Psoas muscle (tissue), 8 donors: ENCODE measurements around the gene HIPK3. TPM values are rescaled to one million over a fixed set of nuclear protein-coding genes. Genes with fewer than 3 reads are reported as not detected.
"Not testable (repeated sequence)": the region's sequence is repeated elsewhere in the genome, so short reads cannot be mapped to it uniquely, and the experiment has no call there.

ENCODE experiments used
- ATAC-seq, 4 donors: fragments of 200-7000 bp; cut with Tn5 transposase; one replicate each; pipeline ENCODE4 v1.9.1; 2020; ENCODE audit warnings: moderate library complexity in 3 of 4, mild to moderate bottlenecking in 2 of 4
- DNase-seq, 2 donors: peaks; one replicate each; pipeline ENCODE4 v3.0.0-alpha.2; 2020
- H3K27ac ChIP-seq: fragments of 200-600 bp; one replicate; pipeline ENCODE4 v1.8.0; 2022
- H3K27me3 ChIP-seq, 3 donors: fragments of 200-600 bp in 1 of 3; one replicate each; pipeline versions ENCODE4 v1.6.1 to v1.8.0; 2013 to 2022; ENCODE audit warnings: low read length in 2 of 3, mild to moderate bottlenecking in 2 of 3, moderate library complexity in 1 of 3; ENCODE audit not compliant: insufficient read depth in 3 of 3
- H3K36me3 ChIP-seq, 2 donors: fragments of 200-600 bp in 1 of 2; one replicate each; pipeline versions ENCODE4 v1.6.1 to v1.8.0; 2013 to 2022; ENCODE audit warnings: low read depth in 1 of 2, mild to moderate bottlenecking in 1 of 2, moderate library complexity in 1 of 2; ENCODE audit not compliant: insufficient read depth in 1 of 2
- H3K4me1 ChIP-seq: fragments of 200-600 bp; one replicate; pipeline ENCODE4 v1.8.0; 2022
- H3K4me3 ChIP-seq: fragments of 200-600 bp; one replicate; pipeline ENCODE4 v1.8.0; 2022; ENCODE audit warnings: mild to moderate bottlenecking
- H3K9me3 ChIP-seq: fragments of 200-600 bp; one replicate; pipeline ENCODE4 v1.8.0; 2022
- WGBS, 3 donors: extraction: QIAGEN DNeasy Blood & Tissue Kit; methylation state at CpG; one replicate each; pipeline versions ENCODE4 v1.1.6 to v1.1.7; 2013; 5-methylcytosine and 5-hydroxymethylcytosine counted together
- intact Hi-C, 2 donors: fragments of 100-400 bp; cut with DNase I; formaldehyde crosslinking; loops; one replicate each; pipeline versions ENCODE4 v1.11.0 to v1.14.2; 2022
- polyA plus RNA-seq, 3 donors: library from polyadenylated mRNA; stranded (reverse); fragments of 200-250 nt; gene quantifications; one replicate each; pipeline ENCODE4 v1.2.3, GENCODE V29; 2013
- total RNA-seq, 4 donors: library from RNA; stranded (reverse); fragmentation: NEBNext Ultra II Directional in 2 of 4; extraction: Animal tissue kit (Norgen Biotek cat#: 25700) in 2 of 4; gene quantifications; one replicate each; pipeline versions ENCODE4 v1.2.1 to v1.2.4, GENCODE V29; 2021 to 2023
- TF ChIP-seq, protein P1 (sequence below): fragments of 200-600 bp; IDR thresholded peaks from one replicate; pipeline ENCODE4 v1.8.0; 2022; ENCODE audit warnings: antibody characterized with exemption
- donor health status: healthy with polysubstance abuse.
- donor health status: DM: no; HTN: no; CAD: no; lungs with moderate emphysema.
- donor health status: Bipolar disorder and iron deficiency.
- donor health status: healthy.
- donor health status: DM: yes; HTN: yes; CAD: no.
- donor health status: DM: no; HTN: no; CAD: no.
- donor health status: DM: no; HTN: no; CAD: no.
- donor health status: DM: yes; HTN: yes; CAD: no.

The HIPK3 gene
- total and polyA plus RNA-seq, 7 donors: 7.8 to 155 (median 119) TPM

DNA sequence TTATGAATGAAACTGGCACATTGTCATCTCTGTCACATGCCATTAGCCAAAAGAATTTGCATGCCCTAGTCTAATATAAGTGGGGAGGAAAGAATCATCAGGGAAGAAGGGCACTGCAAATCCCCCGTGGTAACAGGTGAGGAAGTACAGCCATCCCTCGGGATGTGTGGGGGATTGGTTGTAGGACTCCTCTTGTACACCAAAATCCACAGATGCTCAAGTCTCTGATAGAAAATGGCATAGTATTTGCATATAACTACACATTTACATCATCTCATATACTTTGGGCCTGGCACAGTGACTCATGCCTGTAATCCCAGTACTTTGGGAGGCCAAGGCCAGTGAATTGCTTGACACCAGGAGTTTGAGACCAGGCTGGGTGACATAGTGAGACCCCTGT lies 109.7 kb downstream of the HIPK3 start:
- intact Hi-C loops: loop anchor here in 1 of 2 donors (5.0 to 10.0 kb wide), 2 partner anchors 380 to 458 kb away; no protein-coding TSS in a partner anchor

GRCh38 chr11:33368475-33368874 lies 111.3 kb downstream of the HIPK3 start:
- not testable (repeated sequence) for H3K9me3 ChIP-seq, DNase-seq, H3K4me3 ChIP-seq, H3K27me3 ChIP-seq, H3K36me3 ChIP-seq, ATAC-seq, H3K4me1 ChIP-seq, H3K27ac ChIP-seq
- WGBS, 3 donors: 89 to 97% (median 96%) methylated on average over 4 of the region's 4 CpGs
- intact Hi-C loops: loop anchor here in 1 of 2 donors (5.0 to 10.0 kb wide), 2 partner anchors 379 to 456 kb away; no protein-coding TSS in a partner anchor

More for the DNA sequence above, 109.7 kb downstream of the HIPK3 start:
- H3K9me3 ChIP-seq: no peaks in the 10 kb centered on the region
- WGBS, 3 donors: 54 to 78% (median 56%) methylated on average over 2 of the region's 2 CpGs
- H3K27ac ChIP-seq: no peak overlapping the region
- H3K36me3 ChIP-seq: no peaks in the 10 kb centered on the region
- DNase-seq (no peak), ATAC-seq (no peak)
- TF ChIP-seq, protein P1, sequence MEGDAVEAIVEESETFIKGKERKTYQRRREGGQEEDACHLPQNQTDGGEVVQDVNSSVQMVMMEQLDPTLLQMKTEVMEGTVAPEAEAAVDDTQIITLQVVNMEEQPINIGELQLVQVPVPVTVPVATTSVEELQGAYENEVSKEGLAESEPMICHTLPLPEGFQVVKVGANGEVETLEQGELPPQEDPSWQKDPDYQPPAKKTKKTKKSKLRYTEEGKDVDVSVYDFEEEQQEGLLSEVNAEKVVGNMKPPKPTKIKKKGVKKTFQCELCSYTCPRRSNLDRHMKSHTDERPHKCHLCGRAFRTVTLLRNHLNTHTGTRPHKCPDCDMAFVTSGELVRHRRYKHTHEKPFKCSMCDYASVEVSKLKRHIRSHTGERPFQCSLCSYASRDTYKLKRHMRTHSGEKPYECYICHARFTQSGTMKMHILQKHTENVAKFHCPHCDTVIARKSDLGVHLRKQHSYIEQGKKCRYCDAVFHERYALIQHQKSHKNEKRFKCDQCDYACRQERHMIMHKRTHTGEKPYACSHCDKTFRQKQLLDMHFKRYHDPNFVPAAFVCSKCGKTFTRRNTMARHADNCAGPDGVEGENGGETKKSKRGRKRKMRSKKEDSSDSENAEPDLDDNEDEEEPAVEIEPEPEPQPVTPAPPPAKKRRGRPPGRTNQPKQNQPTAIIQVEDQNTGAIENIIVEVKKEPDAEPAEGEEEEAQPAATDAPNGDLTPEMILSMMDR: no peak
- no peaks in the 10 kb centered on the region for H3K4me1 ChIP-seq
- no peaks in the 10 kb centered on the region for H3K27me3 ChIP-seq
- no peak overlapping the region for H3K4me3 ChIP-seq

- ATAC-seq: no peak
- H3K4me1 ChIP-seq: no peaks in the 10 kb centered on the region
- no peak overlapping the region for H3K27ac ChIP-seq
- H3K4me3 ChIP-seq: no peak overlapping the region
- H3K9me3 ChIP-seq: no peaks in the 10 kb centered on the region
- WGBS, 3 donors: 93 to 98% (median 94%) methylated on average over 1 of the region's 1 CpG
- H3K36me3 ChIP-seq: no peaks in the 10 kb centered on the region
- no peak for DNase-seq
- no peaks in the 10 kb centered on the region for H3K27me3 ChIP-seq
- TF ChIP-seq, protein P1: no peak
- intact Hi-C loops: loop anchor here in 1 of 2 donors (5.0 to 10.0 kb wide), 2 partner anchors 378 to 456 kb away; no protein-coding TSS in a partner anchor
Measured at GRCh38 chr11:33368931-33369330, 111.8 kb downstream of the HIPK3 start.

- intact Hi-C loops: loop anchor here in 1 of 2 donors (10.0 kb wide), 1 partner anchor 161 kb away; no protein-coding TSS in a partner anchor
- no peak for ATAC-seq
- no peaks in the 10 kb centered on the region for H3K9me3 ChIP-seq
- H3K4me1 ChIP-seq: no peaks in the 10 kb centered on the region
- DNase-seq: no peak
- peaks cover 0 to 39% (median 6%) of the 10 kb centered on the region in 3 donors for H3K27me3 ChIP-seq
- H3K4me3 ChIP-seq: no peak overlapping the region
- TF ChIP-seq, protein P1: no peak
- 76 to 81% (median 80%) methylated on average over 6 of the region's 6 CpGs for WGBS, 3 donors
- no peak overlapping the region for H3K27ac ChIP-seq
- H3K36me3 ChIP-seq: no peaks in the 10 kb centered on the region
Measured at GRCh38 chr11:33373636-33374035, 116.5 kb downstream of the HIPK3 start.

- Histone ChIP-seq H3K36me3 (no peaks in the 10 kb centered on the region), H3K9me3 (no peaks in the 10 kb centered on the region), H3K27ac (no peak overlapping the region), H3K4me1 (no peaks in the 10 kb centered on the region), H3K4me3 (no peak overlapping the region), H3K27me3 (peaks cover 0 to 42% (median 6%) of the 10 kb centered on the region in 3 donors)
- intact Hi-C loops: loop anchor here (5.0 to 10.0 kb wide), 2 partner anchors 160 to 307 kb away; no protein-coding TSS in a partner anchor
- TF ChIP-seq, protein P1: no peak
- ATAC-seq: no peak
- 80 to 85% (median 84%) methylated on average over 11 of the region's 11 CpGs for WGBS, 3 donors
- DNase-seq: no peak
Measured at GRCh38 chr11:33375236-33375635, 118.1 kb downstream of the HIPK3 start.
